KOPT-K1 (cell line): ENCODE data around the gene CADM1.

Source experiments
- H3K27ac ChIP-seq: fragments of 200-600 bp; sonication (generic); 2 replicates; pipeline ENCODE4 v1.5.1; 2016; ENCODE audit warnings: antibody characterized with exemption, mild to moderate bottlenecking, low read depth, low read length; ENCODE audit not compliant: poor library complexity, severe bottlenecking
- H3K36me3 ChIP-seq: fragments of 200-600 bp; sonication (generic); 2 replicates; pipeline ENCODE4 v1.5.1; 2017; ENCODE audit warnings: antibody characterized with exemption, mild to moderate bottlenecking, low read length, moderate library complexity; ENCODE audit not compliant: insufficient read depth
- H3K9me3 ChIP-seq: fragments of 200-600 bp; sonication (generic); 2 replicates; pipeline ENCODE4 v1.5.1; 2017; ENCODE audit warnings: antibody characterized with exemption, low read length, mild to moderate bottlenecking; ENCODE audit not compliant: insufficient read depth, poor library complexity, severe bottlenecking

Gene CADM1

DNA sequence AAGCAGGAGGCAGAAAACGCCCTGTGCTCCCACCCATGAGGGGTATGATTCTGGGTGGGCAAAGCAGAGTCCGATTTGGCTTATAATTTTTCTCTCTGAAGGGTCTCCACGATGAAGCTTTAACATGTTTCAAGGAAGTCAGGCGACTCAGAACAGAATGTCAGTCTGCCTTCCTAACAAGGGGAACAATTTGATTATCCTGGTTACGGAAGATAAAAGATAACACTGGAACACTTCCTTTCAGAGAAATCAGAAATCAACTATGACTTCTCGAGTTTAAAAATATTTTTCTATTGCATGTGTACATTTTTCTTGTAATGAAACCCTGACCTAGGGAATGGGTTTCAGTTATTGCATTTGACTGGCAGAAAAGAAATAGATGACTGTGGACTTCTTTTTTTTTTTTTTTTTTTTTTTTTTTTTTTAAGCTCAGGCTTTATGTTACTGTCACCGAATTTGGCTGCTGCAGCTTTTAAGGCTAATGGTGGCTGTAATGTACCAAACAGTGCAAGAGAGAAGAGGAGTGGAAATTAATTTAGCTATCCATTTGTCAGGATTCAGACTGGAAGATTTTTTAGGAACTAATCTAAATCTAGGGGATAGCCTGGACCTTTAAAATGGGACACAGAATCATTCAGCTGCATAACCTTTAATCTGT, 297.7 kb downstream of the CADM1 start:
- H3K9me3 ChIP-seq = no peaks in the 10 kb centered on the region
- no peak overlapping the region for H3K27ac ChIP-seq
- no peaks in the 10 kb centered on the region for H3K36me3 ChIP-seq

GRCh38 chr11:115202900-115203552, 301.2 kb downstream of the CADM1 start:
- H3K27ac ChIP-seq = no peak overlapping the region

GRCh38 chr11:115202074-115202473, 302.1 kb downstream of the CADM1 start:
- H3K27ac ChIP-seq = no peak overlapping the region
- no peaks in the 10 kb centered on the region for H3K36me3 ChIP-seq
- H3K9me3 ChIP-seq = no peaks in the 10 kb centered on the region

More at GRCh38 chr11:115202900-115203552, 301.2 kb downstream of the CADM1 start:
- Histone ChIP-seq H3K9me3 (no peaks in the 10 kb centered on the region), H3K36me3 (no peaks in the 10 kb centered on the region)

DNA sequence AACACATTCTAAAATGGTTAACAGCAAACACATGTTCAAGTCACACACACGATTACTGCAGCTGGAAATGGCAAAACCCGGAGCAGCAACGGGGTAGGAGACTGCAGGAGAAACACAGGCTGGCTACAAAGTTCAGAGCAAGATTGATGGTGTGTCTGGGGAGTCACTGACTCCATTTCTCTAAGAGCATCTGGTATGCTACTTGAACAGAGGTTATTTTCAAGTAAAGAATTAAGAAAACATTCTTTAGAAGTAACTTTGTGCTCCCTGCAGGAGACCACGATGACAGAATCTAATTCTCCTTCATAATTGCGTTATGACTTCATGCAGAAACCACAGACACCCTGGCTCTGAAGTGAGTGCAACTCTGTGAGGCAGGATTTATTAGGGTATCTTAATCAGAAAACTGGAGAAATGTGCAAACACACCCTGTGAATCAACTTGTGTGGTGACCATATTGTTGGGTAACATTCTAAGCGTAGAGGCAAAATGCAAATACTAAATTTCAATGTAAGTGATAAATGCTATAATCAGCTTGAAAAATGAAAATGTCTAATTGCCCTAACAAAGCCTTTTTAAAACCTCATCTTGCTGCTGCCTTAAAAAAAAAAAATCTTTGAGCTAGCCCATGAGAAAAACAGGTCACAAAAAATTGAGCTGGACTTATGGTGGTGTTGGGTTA, 303.0 kb downstream of the CADM1 start:
- no peaks in the 10 kb centered on the region for H3K9me3 ChIP-seq
- H3K27ac ChIP-seq = no peak overlapping the region
- H3K36me3 ChIP-seq = no peaks in the 10 kb centered on the region

DNA sequence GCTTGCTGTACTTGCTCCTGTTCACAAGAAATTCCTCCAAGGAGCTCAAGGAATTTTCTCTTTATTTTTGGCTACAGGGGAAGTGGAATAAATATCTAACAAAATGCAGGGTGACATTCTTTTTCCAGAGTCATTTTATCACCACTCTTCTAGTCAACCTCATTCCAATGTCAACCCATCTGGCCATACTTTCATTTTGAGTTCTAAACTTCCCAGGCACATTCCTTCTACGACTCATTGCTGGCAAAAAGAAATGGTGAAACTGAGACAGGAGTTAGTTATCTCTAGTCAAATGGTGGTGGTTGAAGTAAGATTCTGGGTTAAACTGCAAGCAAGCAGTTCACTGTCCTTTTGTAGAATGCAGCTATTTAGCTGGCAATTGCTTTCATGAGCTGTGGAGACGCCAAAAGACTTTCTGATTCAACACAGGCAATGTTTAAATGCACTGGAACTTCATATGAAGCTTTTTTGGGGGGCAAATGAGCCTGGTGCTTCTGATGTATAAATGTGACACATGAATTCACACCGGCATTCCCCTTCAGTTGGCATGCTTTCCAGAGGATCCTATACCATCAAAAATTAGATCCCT, 304.6 kb downstream of the CADM1 start:
- Histone ChIP-seq H3K27ac (no peak overlapping the region), H3K36me3 (no peaks in the 10 kb centered on the region), H3K9me3 (no peaks in the 10 kb centered on the region)

DNA sequence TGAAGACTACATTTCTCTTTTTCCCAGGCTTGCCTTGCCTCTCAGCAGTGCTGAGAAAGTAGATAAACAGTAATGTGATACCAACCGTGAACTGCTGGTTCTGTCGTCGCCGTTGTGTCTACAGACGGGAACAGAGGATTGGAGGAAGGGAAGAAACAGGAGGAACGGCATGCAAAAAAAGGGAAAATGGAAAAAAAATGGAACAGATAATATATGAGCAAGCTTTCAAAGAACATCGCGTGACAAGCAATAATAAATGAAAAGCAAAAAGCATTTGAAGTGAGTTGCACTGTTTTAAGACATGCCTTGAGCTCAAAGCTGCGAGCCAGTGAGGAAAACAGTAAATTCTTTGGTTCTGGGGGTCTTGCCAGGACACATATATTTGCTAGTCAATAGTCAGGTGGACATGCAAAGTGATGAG, 305.9 kb downstream of the CADM1 start:
- Histone ChIP-seq H3K9me3 (no peaks in the 10 kb centered on the region), H3K36me3 (no peaks in the 10 kb centered on the region), H3K27ac (no peak overlapping the region)

DNA sequence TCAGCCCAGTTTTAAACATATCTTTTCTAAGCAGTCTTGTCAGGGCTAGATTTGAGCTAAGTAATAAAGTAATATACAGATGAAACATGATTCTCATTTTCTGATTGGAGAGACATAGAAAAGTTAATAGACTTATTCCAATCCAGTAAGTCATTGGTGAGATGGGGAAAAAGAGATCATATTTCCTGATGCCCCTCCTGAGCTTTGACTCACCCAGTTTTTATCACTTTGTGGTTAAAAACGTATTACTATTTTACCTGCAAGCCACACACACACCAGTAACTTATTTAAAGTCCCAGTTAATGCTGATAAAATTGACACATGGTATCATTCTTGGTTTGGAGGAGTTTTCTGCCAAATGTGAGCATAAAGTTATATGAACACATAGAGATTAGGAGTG, 306.8 kb downstream of the CADM1 start:
- Histone ChIP-seq H3K36me3 (no peaks in the 10 kb centered on the region), H3K9me3 (no peaks in the 10 kb centered on the region), H3K27ac (no peak overlapping the region)

DNA sequence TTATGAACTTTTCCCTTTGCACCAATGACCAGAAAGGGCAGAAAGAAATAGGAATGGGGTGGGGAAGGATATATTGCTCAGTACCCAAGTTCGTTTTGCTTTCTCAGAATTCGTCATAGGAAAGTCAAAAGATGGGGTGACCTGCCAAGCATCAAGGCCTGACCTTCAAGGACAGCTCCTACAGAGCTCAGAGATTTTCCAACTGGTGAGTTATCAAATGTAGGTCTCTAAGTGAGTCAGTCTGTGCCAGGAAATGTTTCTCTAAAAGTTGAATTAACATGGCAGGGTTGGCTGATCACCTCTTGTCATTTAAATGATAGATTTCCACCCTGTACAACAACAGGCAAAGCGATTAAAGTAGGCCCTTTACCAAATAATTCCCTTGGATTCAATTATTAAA, 307.2 kb downstream of the CADM1 start:
- H3K27ac ChIP-seq = no peak overlapping the region

DNA sequence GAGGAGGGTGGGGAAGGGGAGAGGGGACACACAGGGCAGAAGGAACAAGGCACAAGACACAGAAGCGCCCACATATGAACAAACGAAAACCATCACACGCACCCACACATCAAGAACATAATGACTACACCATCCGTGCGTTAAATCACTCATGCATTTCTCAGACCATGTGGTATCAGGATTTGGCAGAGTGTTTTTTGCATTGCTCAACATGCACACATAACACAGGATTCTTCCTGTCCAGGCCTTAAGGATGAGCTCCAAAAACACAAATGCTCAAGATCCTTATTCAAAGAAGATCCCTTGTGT, 309.5 kb downstream of the CADM1 start:
- Histone ChIP-seq H3K9me3 (no peaks in the 10 kb centered on the region), H3K36me3 (no peaks in the 10 kb centered on the region), H3K27ac (no peak overlapping the region)

More for the DNA sequence above, 307.2 kb downstream of the CADM1 start:
- Histone ChIP-seq H3K9me3 (no peaks in the 10 kb centered on the region), H3K36me3 (no peaks in the 10 kb centered on the region)

GRCh38 chr11:115193914-115194801, 310.1 kb downstream of the CADM1 start:
- Histone ChIP-seq H3K36me3 (no peaks in the 10 kb centered on the region), H3K9me3 (no peaks in the 10 kb centered on the region), H3K27ac (no peak overlapping the region)

DNA sequence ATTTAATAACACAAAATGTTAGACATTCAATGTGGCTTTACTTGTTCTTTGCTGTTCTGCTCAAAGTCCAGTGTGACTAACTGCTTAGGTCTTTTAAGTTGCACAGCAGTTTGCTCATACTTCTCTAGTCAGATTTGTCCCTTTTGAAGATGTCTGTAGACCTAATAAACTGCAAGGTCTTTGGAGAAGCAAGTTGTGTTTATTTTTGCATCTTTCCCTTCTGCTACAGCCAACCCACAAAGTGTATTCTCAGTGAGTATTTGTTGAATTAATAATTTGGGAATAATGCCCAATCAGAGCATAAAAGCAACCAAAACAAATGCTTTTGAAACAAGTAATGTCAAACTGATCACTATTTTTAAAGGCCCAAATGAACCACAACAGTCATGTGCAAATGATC, 312.5 kb downstream of the CADM1 start:
- no peak overlapping the region for H3K27ac ChIP-seq

GRCh38 chr11:115190196-115190595, 314.0 kb downstream of the CADM1 start:
- Histone ChIP-seq H3K36me3 (no peaks in the 10 kb centered on the region), H3K9me3 (no peaks in the 10 kb centered on the region), H3K27ac (no peak overlapping the region)

More for the DNA sequence above, 312.5 kb downstream of the CADM1 start:
- H3K36me3 ChIP-seq = no peaks in the 10 kb centered on the region
- no peaks in the 10 kb centered on the region for H3K9me3 ChIP-seq

DNA sequence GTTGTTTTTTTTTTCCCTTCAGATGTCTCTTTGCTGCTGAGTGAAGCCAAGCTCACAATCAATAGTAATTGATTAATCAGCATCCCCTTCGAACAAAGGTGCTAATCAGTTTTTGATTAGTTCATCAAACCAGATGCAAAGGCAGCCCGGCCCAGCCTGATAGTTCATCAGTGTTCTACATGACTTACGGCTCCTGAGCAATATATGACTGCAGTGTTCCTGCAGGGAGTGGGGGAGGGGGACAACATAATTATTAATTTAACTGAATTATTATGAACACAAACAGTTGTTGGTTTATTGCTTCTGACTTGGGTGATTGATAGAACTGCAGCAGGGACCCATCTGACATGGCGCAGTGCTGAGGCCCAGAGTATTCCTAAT, 315.3 kb downstream of the CADM1 start:
- no peaks in the 10 kb centered on the region for H3K9me3 ChIP-seq
- no peaks in the 10 kb centered on the region for H3K36me3 ChIP-seq
- H3K27ac ChIP-seq = no peak overlapping the region

GRCh38 chr11:115188188-115188897, 315.9 kb downstream of the CADM1 start:
- H3K9me3 ChIP-seq = no peaks in the 10 kb centered on the region
- no peaks in the 10 kb centered on the region for H3K36me3 ChIP-seq
- no peak overlapping the region for H3K27ac ChIP-seq
